ENCODE measurements around the gene CHN1. TPM values are rescaled to one million over a fixed set of nuclear protein-coding genes. Genes with fewer than 3 reads are reported as not detected.

Gene CHN1, protein sequence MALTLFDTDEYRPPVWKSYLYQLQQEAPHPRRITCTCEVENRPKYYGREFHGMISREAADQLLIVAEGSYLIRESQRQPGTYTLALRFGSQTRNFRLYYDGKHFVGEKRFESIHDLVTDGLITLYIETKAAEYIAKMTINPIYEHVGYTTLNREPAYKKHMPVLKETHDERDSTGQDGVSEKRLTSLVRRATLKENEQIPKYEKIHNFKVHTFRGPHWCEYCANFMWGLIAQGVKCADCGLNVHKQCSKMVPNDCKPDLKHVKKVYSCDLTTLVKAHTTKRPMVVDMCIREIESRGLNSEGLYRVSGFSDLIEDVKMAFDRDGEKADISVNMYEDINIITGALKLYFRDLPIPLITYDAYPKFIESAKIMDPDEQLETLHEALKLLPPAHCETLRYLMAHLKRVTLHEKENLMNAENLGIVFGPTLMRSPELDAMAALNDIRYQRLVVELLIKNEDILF
- 3.6 and 4.4 TPM in 2 replicates for total RNA-seq

DNA sequence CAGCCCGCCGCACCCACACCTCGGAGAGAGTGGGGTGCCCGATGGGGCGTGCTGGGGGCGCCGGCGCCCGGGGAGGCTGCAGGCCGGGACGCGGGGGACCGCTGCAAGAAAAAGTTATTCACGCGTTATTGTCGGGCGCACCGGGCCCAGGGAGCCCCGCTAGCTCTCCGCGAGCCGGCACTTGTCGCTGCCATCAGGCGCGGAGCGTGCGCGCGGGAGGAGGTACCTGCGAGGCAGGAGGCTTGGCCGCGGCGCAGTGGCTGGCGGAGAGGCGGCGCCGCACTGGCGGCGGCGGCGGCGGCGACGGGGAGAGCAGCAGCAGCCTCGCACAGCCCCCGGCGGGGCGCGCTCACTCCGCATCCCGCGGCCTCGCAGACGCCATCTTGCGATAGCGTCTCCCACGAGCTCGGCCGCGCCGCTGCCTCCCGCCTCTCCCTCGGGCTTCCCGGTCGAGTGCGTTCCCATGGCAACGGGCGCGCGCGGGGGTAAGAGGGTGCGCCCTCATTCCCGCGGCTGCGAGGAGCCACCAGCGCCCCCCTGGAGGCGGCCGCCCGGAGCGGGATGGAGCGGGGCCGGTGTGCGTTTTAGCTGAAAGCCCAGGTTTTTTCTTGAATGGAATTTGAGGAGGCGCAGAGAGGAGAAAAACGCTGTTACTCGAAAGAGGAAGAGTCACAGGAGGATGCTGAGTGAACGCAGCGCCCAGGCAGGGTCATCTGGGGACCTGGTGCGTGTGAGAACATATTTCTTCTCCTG is at the start of gene CHN1:
CHN1 (minus strand) TSS at position 402 of the 753 bp plus-strand sequence. CDS start 469 bp downstream, outside the sequence.

DNA sequence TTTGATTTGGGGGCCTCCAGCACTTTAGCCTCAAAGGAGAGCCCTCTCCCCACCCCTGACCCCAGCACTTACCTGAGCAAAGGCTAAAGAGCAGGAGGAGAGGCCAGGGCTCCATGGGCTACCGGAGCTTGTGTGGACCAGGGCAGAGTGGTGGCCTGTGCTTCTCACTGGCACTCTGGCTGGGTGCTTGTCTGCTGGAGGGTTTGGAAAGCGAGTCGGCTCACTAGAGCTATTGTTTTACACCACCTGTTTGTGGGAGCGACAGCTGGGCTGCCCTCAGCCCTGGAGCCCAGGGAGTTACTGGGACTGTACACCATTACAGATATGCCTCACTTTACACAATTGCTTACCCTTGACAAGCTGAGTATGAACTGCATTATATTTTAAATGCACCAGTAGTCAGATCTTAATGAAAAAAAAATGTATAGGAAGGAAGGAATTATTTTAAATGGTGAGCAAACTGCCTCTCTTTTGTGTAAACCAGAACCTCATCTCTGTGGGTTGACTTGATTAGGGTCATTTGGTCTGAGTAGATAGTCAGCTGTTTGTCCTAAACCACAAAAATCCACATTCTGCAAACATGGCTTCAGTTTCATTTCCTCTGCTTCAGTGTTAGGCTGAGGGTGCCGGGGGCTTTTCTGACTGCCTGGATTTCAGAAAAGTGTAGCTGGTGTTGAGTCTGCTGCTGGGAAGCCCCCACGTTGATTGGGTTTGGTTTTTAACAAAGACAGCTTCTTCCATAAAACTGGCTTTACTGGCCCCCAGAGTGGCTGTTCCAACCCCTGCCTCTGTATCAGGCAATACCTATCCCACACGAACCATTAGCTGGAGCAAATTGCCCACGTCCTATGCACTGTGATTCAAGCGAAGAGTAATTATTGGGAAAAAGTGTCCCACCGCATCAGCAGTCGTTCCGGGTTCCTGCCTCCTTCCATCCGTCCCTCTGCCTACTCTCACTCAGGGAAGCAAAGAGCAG is 240.6 kb downstream of the CHN1 start, which contains the start of gene CHRNA1:
CHRNA1 (minus strand) TSS at position 193 of the 976 bp plus-strand sequence; CDS start at position 115, 78 bp downstream.

Other genes starting within 250 kb of the CHN1 start
- 0.06 and 0.13 TPM in 2 replicates for gene CHRNA1, start 240.9 kb downstream of the CHN1 start, total RNA-seq
- gene ATF2, start 162.8 kb upstream of the CHN1 start, total RNA-seq: 37.5 and 49.2 TPM in 2 replicates
- 78.0 and 87.3 TPM in 2 replicates for gene ATP5MC3, start 176.3 kb upstream of the CHN1 start, total RNA-seq

Data from aortic smooth muscle cell (primary cell).